Endothelial cell of umbilical vein (primary cell): ENCODE data around the gene TBRG1. TPM values are rescaled to one million over a fixed set of nuclear protein-coding genes. Genes with fewer than 3 reads are reported as not detected.

Experiments
- BruUV-seq: library from RNA; stranded (reverse); fragments of 400-500 nt; replicated peaks from 2 replicates; lab custom pipeline; 2021; lab: Mats Ljungman, UMichigan
- CTCF ChIA-PET: fragments of 300-600, 350-600 bp; sonication (Branson Sonifier 250); formaldehyde crosslinking; loops from one replicate; lab custom pipeline; 2021; ENCODE audit warnings: antibody characterized with exemption, inconsistent platforms; lab: Charles Lee
- POLR2A ChIA-PET: fragments of 300-600, 350-600 bp; sonication (Branson Sonifier 250); formaldehyde crosslinking; loops from one replicate; lab custom pipeline; 2021; ENCODE audit warnings: antibody characterized with exemption, inconsistent platforms; lab: Charles Lee
- DNase-seq: peaks from one replicate; pipeline ENCODE4 v3.0.0-alpha.2; 2011; ENCODE audit warnings: low read depth, low spot score
- FAIRE-seq: peaks from 2 replicates; lab custom pipeline; 2011; peaks lifted over from hg19 to GRCh38; lab: Jason Lieb, UNC
- H2AFZ ChIP-seq: 2 replicates; pipeline ENCODE4 v1.6.0; 2012; ENCODE audit warnings: low read depth, low read length, control low read depth, inconsistent platforms
- H3K27ac ChIP-seq: 2 replicates; pipeline ENCODE4 v1.5.1; 2011; ENCODE audit warnings: low read depth, mild to moderate bottlenecking, control low read depth, low read length, moderate library complexity; ENCODE audit not compliant: insufficient read depth
- H3K27me3 ChIP-seq, 2 experiments: 2 replicates each; pipeline versions ENCODE4 v1.6.0 to v1.6.1; 2011; ENCODE audit warnings: low read length in 2 of 2, mixed read lengths in 1 of 2; ENCODE audit not compliant: control insufficient read depth in 2 of 2, insufficient read depth in 2 of 2
- H3K36me3 ChIP-seq, 2 experiments: 2 replicates in 1 of 2; 3 replicates in 1 of 2; pipeline ENCODE4 v1.5.1; 2011; ENCODE audit warnings: low read length in 2 of 2, mild to moderate bottlenecking in 1 of 2, moderate library complexity in 1 of 2; ENCODE audit not compliant: control insufficient read depth in 2 of 2, insufficient read depth in 2 of 2; ENCODE audit errors: extremely low read depth in 1 of 2
- H3K4me1 ChIP-seq: 3 replicates; pipeline ENCODE4 v1.5.1; 2011; ENCODE audit warnings: mild to moderate bottlenecking, low read length; ENCODE audit not compliant: control insufficient read depth, insufficient read depth; ENCODE audit errors: extremely low read depth
- H3K4me2 ChIP-seq: 2 replicates; pipeline ENCODE4 v1.6.1; 2011; ENCODE audit warnings: low read length, control low read depth, mixed read lengths; ENCODE audit not compliant: insufficient read depth
- H3K4me3 ChIP-seq, 3 experiments: fragments of 200-600 bp in 1 of 3; sonication (generic), shearing (Covaris generic) in 1 of 3; replicated peaks in 1 of 3; 2 replicates each; pipeline ENCODE4 v1.5.1; 2011 to 2016; ENCODE audit warnings: control low read depth in 3 of 3, low read length in 3 of 3, mild to moderate bottlenecking in 2 of 3, inconsistent platforms in 1 of 3, low read depth in 1 of 3, moderate library complexity in 1 of 3; ENCODE audit not compliant: insufficient read depth in 1 of 3
- H3K79me2 ChIP-seq: 2 replicates; pipeline ENCODE4 v1.6.0; 2012; ENCODE audit warnings: low read length, inconsistent platforms; ENCODE audit not compliant: control insufficient read depth, insufficient read depth
- H3K9ac ChIP-seq: replicated peaks from 2 replicates; pipeline ENCODE3; 2011; ENCODE audit warnings: low read length, control low read depth; ENCODE audit not compliant: insufficient read depth; ENCODE audit errors: extremely low read depth
- H3K9me1 ChIP-seq: replicated peaks from 3 replicates; pipeline ENCODE4 v1.6.0; 2011; ENCODE audit warnings: mild to moderate bottlenecking, low read length; ENCODE audit not compliant: control insufficient read depth, insufficient read depth; ENCODE audit errors: extremely low read depth
- H3K9me3 ChIP-seq: replicated peaks from 2 replicates; pipeline ENCODE4 v1.5.1; 2012; ENCODE audit warnings: low read length, inconsistent platforms; ENCODE audit not compliant: control insufficient read depth, insufficient read depth
- H4K20me1 ChIP-seq: replicated peaks from 2 replicates; pipeline ENCODE3; 2011; ENCODE audit warnings: mild to moderate bottlenecking, low read length; ENCODE audit not compliant: control insufficient read depth, insufficient read depth; ENCODE audit errors: extremely low read depth
- EZH2 ChIP-seq: IDR thresholded peaks from 2 replicates; pipeline ENCODE4 v1.6.1; 2012; ENCODE audit warnings: borderline replicate concordance, low read depth, mild to moderate bottlenecking, moderate library complexity, low read length, inconsistent platforms; ENCODE audit not compliant: severe bottlenecking
- FOS ChIP-seq: IDR thresholded peaks from 2 replicates; pipeline ENCODE4 v1.6.1; 2011; ENCODE audit warnings: mild to moderate bottlenecking, low read length, moderate library complexity, borderline replicate concordance; ENCODE audit not compliant: insufficient read depth
- GATA2 ChIP-seq: IDR thresholded peaks from 2 replicates; pipeline ENCODE4 v1.7.0; 2011; ENCODE audit warnings: low read depth, mild to moderate bottlenecking, moderate library complexity, mixed read lengths, low read length; ENCODE audit not compliant: insufficient read length, insufficient read depth
- JUN ChIP-seq: IDR thresholded peaks from 2 replicates; pipeline ENCODE4 v1.6.1; 2011; ENCODE audit warnings: borderline replicate concordance, low read depth; ENCODE audit not compliant: insufficient read length, insufficient read depth
- MYC ChIP-seq: IDR thresholded peaks from one replicate; pipeline ENCODE4 v1.6.1; 2011; ENCODE audit warnings: mild to moderate bottlenecking, low read depth, low read length
- POLR2A ChIP-seq: IDR thresholded peaks from 2 replicates; pipeline ENCODE4 v1.6.1; 2012; ENCODE audit warnings: low read depth, mild to moderate bottlenecking, control low read depth, low read length
- POLR2AphosphoS5 ChIP-seq: IDR thresholded peaks from 2 replicates; pipeline ENCODE4 v1.6.1; 2012; ENCODE audit warnings: low read depth, mild to moderate bottlenecking, control low read depth, low read length, moderate library complexity; ENCODE audit not compliant: insufficient read depth
- dilution Hi-C: fragments of 300-500 bp; cut with MboI; formaldehyde crosslinking; loops from one replicate; pipeline ENCODE4 v1.15.0; 2019; ENCODE audit warnings: low sequenced_read_pairs; ENCODE audit not compliant: extremely low pct_ligation_motif_present
- intact Hi-C: fragments of 100-400 bp; cut with micrococcal nuclease; formaldehyde crosslinking; loops from one replicate; pipeline ENCODE4 v1.10.0; 2022
- polyA plus RNA-seq, 4 experiments: library from polyadenylated mRNA; depleted of rRNA in 3 of 4; stranded (reverse) in 3 of 4; unstranded in 1 of 4; fragments of >200 nt; gene quantifications; 2 replicates each; pipeline versions ENCODE4 v1.2.1 to v1.2.3, GENCODE V29; 2011 to 2012; ENCODE audit warnings: missing spikeins in 1 of 4
- total RNA-seq: library from RNA; stranded (reverse); gene quantifications from 2 replicates; pipeline ENCODE4 v1.2.3, GENCODE V29; 2021
- TF ChIP-seq, protein P1 (sequence below): IDR thresholded peaks from 2 replicates; pipeline ENCODE4 v1.6.1; 2011; ENCODE audit not compliant: insufficient read depth, insufficient read length
- TF ChIP-seq, protein P2 (sequence below), 2 donors: IDR thresholded peaks; 1 replicate in 1 of 2; 2 replicates in 1 of 2; pipeline ENCODE4 v1.5.1; 2011; ENCODE audit warnings: low read length in 2 of 2, mild to moderate bottlenecking in 2 of 2, moderate library complexity in 2 of 2, control low read depth in 1 of 2, inconsistent platforms in 1 of 2, low read depth in 1 of 2; ENCODE audit not compliant: insufficient read depth in 1 of 2; ENCODE audit errors: extremely low read depth in 1 of 2

The TBRG1 gene
- total and polyA plus RNA-seq, 2 donors (not counting 3 experiments of a cell fraction or from before 2014, with no cell fraction given) = 22.4 to 29.6 TPM

DNA sequence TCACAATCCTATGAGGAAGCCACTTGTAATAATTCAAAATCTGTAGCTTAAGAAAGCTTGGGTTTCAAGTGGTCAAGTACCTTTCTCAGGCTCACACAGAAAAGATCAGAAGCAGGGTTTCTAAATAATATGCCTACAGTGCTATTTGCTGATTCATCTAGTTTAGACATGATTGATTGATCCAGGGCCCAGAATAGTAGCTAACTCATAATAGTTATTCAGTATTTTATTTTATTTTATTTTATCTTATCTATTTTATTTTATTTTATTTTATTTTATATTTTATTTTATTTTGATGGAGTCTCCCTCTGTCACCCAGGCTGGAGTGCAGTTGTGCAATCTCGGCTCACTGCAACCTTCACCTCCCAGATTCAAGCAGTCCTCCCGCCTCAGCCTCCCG is 27.4 kb upstream of the TBRG1 start:
- dilution Hi-C loops = no loop called here
- H3K79me2 ChIP-seq = no peaks in the 10 kb centered on the region
- H2AFZ ChIP-seq = no peak overlapping the region
- H3K9ac ChIP-seq = no peak overlapping the region
- POLR2A ChIA-PET = no interaction called here
- intact Hi-C loops = no loop called here
- DNase-seq = no peak
- no peaks in the 10 kb centered on the region for H4K20me1 ChIP-seq
- no peaks in the 10 kb centered on the region for H3K9me3 ChIP-seq
- no peaks in the 10 kb centered on the region for H3K4me1 ChIP-seq
- CTCF ChIA-PET = no interaction called here
- TF ChIP-seq FOS (no peak), JUN (no peak)
- H3K9me1 ChIP-seq = no peaks in the 10 kb centered on the region
- FAIRE-seq = no peak
- no peaks in the 10 kb centered on the region for H3K36me3 ChIP-seq
- H3K27ac ChIP-seq = no peak overlapping the region
- no peak overlapping the region for H3K4me2 ChIP-seq
- H3K27me3 ChIP-seq = peaks cover 3 to 20% of the 10 kb centered on the region in 2 experiments
- no TSS peak for BruUV-seq
- no peak overlapping the region for H3K4me3 ChIP-seq

DNA sequence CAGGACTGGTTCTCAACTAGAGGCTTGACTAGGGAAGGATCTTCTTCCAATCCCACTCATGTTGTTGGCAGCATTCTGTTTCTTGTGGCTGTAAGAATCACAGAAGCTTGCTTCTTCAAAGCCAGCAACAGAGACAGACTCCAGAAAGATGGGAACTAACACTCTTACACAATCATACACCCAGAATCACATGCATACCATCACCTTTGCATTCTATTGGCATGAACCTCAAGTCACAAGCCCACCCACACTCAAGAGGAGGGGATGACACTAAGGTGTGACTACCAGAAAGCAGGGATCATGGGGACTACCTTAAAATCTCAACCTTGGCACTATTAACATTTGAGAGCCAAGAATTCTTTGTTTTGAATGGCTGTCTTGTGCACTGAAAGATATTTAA is 25.0 kb upstream of the TBRG1 start:
- no peak overlapping the region for H3K4me3 ChIP-seq
- no peak overlapping the region for H2AFZ ChIP-seq
- no peak for TF ChIP-seq FOS
- TF ChIP-seq MYC = no peak
- TF ChIP-seq, protein P1, sequence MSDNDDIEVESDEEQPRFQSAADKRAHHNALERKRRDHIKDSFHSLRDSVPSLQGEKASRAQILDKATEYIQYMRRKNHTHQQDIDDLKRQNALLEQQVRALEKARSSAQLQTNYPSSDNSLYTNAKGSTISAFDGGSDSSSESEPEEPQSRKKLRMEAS = no peak
- TF ChIP-seq EZH2 = no peak
- TF ChIP-seq GATA2 = no peak
- no peak for TF ChIP-seq POLR2AphosphoS5
- no peak for TF ChIP-seq JUN
- TF ChIP-seq, protein P2, sequence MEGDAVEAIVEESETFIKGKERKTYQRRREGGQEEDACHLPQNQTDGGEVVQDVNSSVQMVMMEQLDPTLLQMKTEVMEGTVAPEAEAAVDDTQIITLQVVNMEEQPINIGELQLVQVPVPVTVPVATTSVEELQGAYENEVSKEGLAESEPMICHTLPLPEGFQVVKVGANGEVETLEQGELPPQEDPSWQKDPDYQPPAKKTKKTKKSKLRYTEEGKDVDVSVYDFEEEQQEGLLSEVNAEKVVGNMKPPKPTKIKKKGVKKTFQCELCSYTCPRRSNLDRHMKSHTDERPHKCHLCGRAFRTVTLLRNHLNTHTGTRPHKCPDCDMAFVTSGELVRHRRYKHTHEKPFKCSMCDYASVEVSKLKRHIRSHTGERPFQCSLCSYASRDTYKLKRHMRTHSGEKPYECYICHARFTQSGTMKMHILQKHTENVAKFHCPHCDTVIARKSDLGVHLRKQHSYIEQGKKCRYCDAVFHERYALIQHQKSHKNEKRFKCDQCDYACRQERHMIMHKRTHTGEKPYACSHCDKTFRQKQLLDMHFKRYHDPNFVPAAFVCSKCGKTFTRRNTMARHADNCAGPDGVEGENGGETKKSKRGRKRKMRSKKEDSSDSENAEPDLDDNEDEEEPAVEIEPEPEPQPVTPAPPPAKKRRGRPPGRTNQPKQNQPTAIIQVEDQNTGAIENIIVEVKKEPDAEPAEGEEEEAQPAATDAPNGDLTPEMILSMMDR (IDR thresholded peaks at IDR 0.05; ENCODE audit: extremely low read depth in 1 of 2, insufficient read depth in 1 of 2, low read depth in 1 of 2, low read length in 2 of 2) = no peak
- TF ChIP-seq POLR2A = no peak
- H4K20me1 ChIP-seq = no peaks in the 10 kb centered on the region
- DNase-seq = no peak
- dilution Hi-C loops = no loop called here
- H3K4me2 ChIP-seq = no peak overlapping the region
- H3K27ac ChIP-seq = no peak overlapping the region
- no peaks in the 10 kb centered on the region for H3K9me3 ChIP-seq
- H3K79me2 ChIP-seq = no peaks in the 10 kb centered on the region
- no peak overlapping the region for H3K9ac ChIP-seq
- FAIRE-seq = no peak
- H3K4me1 ChIP-seq = no peaks in the 10 kb centered on the region
- H3K9me1 ChIP-seq = no peaks in the 10 kb centered on the region
- no peaks in the 10 kb centered on the region for H3K36me3 ChIP-seq
- intact Hi-C loops = no loop called here
- ChIA-PET POLR2A (no interaction called here), CTCF (interaction anchor here (0.7 to 1.9 kb wide), 2 partner anchors 12 to 181 kb away, joined by 3 to 5 read pairs; no protein-coding TSS in a partner anchor)
- H3K27me3 ChIP-seq = peaks cover 3 to 26% of the 10 kb centered on the region in 2 experiments
- BruUV-seq = no TSS peak
